Measurements from ENCODE around the gene SLC12A6. TPM values are rescaled to one million over a fixed set of nuclear protein-coding genes. Genes with fewer than 3 reads are reported as not detected.

SLC12A6 gene
- total RNA-seq, 2 experiments from 2014 or later: 11.5 to 14.9 TPM

GRCh38 chr15:34275721-34276120 is 61.9 kb downstream of the SLC12A6 start:
- no peaks in the 10 kb centered on the region for H3K36me3 ChIP-seq (ENCODE audit: insufficient read depth, low read length)
- intact Hi-C loops (cut with micrococcal nuclease; ENCODE audit: unreplicated experiment): no loop called here
- no peaks in the 10 kb centered on the region for H3K9me3 ChIP-seq (ENCODE audit: low read length)
- H4K20me1 ChIP-seq (ENCODE audit: insufficient read depth, low read length): no peaks in the 10 kb centered on the region
- H3K9me2 ChIP-seq (ENCODE audit: insufficient read depth, low read length): no peaks in the 10 kb centered on the region
- POLR2A ChIA-PET: no interaction called here
- CTCF ChIA-PET (ENCODE audit: unreplicated experiment): no interaction called here
- TF ChIP-seq CTCF (conservative IDR thresholded peaks at IDR 0.05; ENCODE audit: low read length) (no peak), EZH2phosphoT487 (IDR thresholded peaks at IDR 0.05; ENCODE audit: borderline replicate concordance, low read depth, low read length) (no peak)
- no peaks in the 10 kb centered on the region for H3K79me2 ChIP-seq (ENCODE audit: insufficient read depth, low read depth, low read length)
- no peak overlapping the region for H3K27ac ChIP-seq (ENCODE audit: low read depth, low read length, poor library complexity, severe bottlenecking)
- H3K4me3 ChIP-seq (ENCODE audit: low read depth, low read length, poor library complexity, severe bottlenecking): no peak overlapping the region
- no peaks in the 10 kb centered on the region for H3K4me1 ChIP-seq (ENCODE audit: insufficient read depth, low read length, poor library complexity, severe bottlenecking)
- no peak overlapping the region for H3K4me2 ChIP-seq (ENCODE audit: low read length)
- no peak overlapping the region for H2AFZ ChIP-seq (ENCODE audit: low read length)
- DNase-seq (ENCODE audit: low spot score): no peak
- no TSS peak for BruUV-seq (replicated peaks)

GRCh38 chr15:34275154-34275553 is 62.4 kb downstream of the SLC12A6 start:
- no TSS peak for BruUV-seq (replicated peaks)

GRCh38 chr15:34271493-34271892 is 66.1 kb downstream of the SLC12A6 start:
- intact Hi-C loops (cut with micrococcal nuclease; ENCODE audit: unreplicated experiment): no loop called here
- no TSS peak for BruUV-seq (replicated peaks)
- Histone ChIP-seq H3K4me3 (ENCODE audit: low read depth, low read length, poor library complexity, severe bottlenecking) (no peak overlapping the region), H2AFZ (ENCODE audit: low read length) (no peak overlapping the region), H3K27ac (ENCODE audit: low read depth, low read length, poor library complexity, severe bottlenecking) (no peak overlapping the region), H3K4me1 (ENCODE audit: insufficient read depth, low read length, poor library complexity, severe bottlenecking) (no peaks in the 10 kb centered on the region), H3K79me2 (ENCODE audit: insufficient read depth, low read depth, low read length) (no peaks in the 10 kb centered on the region), H3K9me3 (ENCODE audit: low read length) (no peaks in the 10 kb centered on the region), H3K36me3 (ENCODE audit: insufficient read depth, low read length) (no peaks in the 10 kb centered on the region), H3K9me2 (ENCODE audit: insufficient read depth, low read length) (no peaks in the 10 kb centered on the region), H3K4me2 (ENCODE audit: low read length) (no peak overlapping the region), H4K20me1 (ENCODE audit: insufficient read depth, low read length) (no peaks in the 10 kb centered on the region)
- no peak for TF ChIP-seq EZH2phosphoT487 (IDR thresholded peaks at IDR 0.05; ENCODE audit: borderline replicate concordance, low read depth, low read length)
- no peak for TF ChIP-seq CTCF (conservative IDR thresholded peaks at IDR 0.05; ENCODE audit: low read length)
- POLR2A ChIA-PET: no interaction called here
- DNase-seq (ENCODE audit: low spot score): no peak
- CTCF ChIA-PET (ENCODE audit: unreplicated experiment): no interaction called here

More at GRCh38 chr15:34275154-34275553, 62.4 kb downstream of the SLC12A6 start:
- H2AFZ ChIP-seq (ENCODE audit: low read length): no peak overlapping the region
- no peaks in the 10 kb centered on the region for H3K79me2 ChIP-seq (ENCODE audit: insufficient read depth, low read depth, low read length)
- no peaks in the 10 kb centered on the region for H3K9me2 ChIP-seq (ENCODE audit: insufficient read depth, low read length)
- H3K4me3 ChIP-seq (ENCODE audit: low read depth, low read length, poor library complexity, severe bottlenecking): no peak overlapping the region
- no peak for DNase-seq (ENCODE audit: low spot score)
- H4K20me1 ChIP-seq (ENCODE audit: insufficient read depth, low read length): no peaks in the 10 kb centered on the region
- H3K9me3 ChIP-seq (ENCODE audit: low read length): no peaks in the 10 kb centered on the region
- H3K36me3 ChIP-seq (ENCODE audit: insufficient read depth, low read length): no peaks in the 10 kb centered on the region
- intact Hi-C loops (cut with micrococcal nuclease; ENCODE audit: unreplicated experiment): no loop called here
- no peak overlapping the region for H3K27ac ChIP-seq (ENCODE audit: low read depth, low read length, poor library complexity, severe bottlenecking)
- ChIA-PET CTCF (ENCODE audit: unreplicated experiment) (no interaction called here), POLR2A (interaction anchor here (0.7 to 1.4 kb wide), 2 partner anchors 11 to 45 kb away, joined by 3 read pairs; no protein-coding TSS in a partner anchor)
- H3K4me2 ChIP-seq (ENCODE audit: low read length): no peak overlapping the region
- H3K4me1 ChIP-seq (ENCODE audit: insufficient read depth, low read length, poor library complexity, severe bottlenecking): no peaks in the 10 kb centered on the region
- no peak for TF ChIP-seq EZH2phosphoT487 (IDR thresholded peaks at IDR 0.05; ENCODE audit: borderline replicate concordance, low read depth, low read length)
- TF ChIP-seq CTCF (conservative IDR thresholded peaks at IDR 0.05; ENCODE audit: low read length): no peak
